HG02943 (cell line): ENCODE data around the gene KDM5B.
"Not testable (repeated sequence)": the region's sequence is repeated elsewhere in the genome, so short reads cannot be mapped to it uniquely, and the experiment has no call there.

ENCODE experiments used
- ATAC-seq: cut with Tn5 transposase; IDR thresholded peaks from one replicate; pipeline ENCODE4 v1.9.1; 2021; ENCODE audit warnings: mild to moderate bottlenecking, low read depth, moderate library complexity; ENCODE audit not compliant: unreplicated experiment

The KDM5B gene

GRCh38 chr1:202807926-202808757 lies at the start of gene KDM5B:
Gene KDM5B, minus strand, starts transcription at chr1:202808421. Its CDS starts 116 bp downstream, at chr1:202808305.
- no peak for ATAC-seq

GRCh38 chr1:202857136-202857610 lies 49.0 kb upstream of the KDM5B start:
- ATAC-seq = no peak

- ATAC-seq = no peak
Measured at GRCh38 chr1:202856014-202856413, 47.8 kb upstream of the KDM5B start.

DNA sequence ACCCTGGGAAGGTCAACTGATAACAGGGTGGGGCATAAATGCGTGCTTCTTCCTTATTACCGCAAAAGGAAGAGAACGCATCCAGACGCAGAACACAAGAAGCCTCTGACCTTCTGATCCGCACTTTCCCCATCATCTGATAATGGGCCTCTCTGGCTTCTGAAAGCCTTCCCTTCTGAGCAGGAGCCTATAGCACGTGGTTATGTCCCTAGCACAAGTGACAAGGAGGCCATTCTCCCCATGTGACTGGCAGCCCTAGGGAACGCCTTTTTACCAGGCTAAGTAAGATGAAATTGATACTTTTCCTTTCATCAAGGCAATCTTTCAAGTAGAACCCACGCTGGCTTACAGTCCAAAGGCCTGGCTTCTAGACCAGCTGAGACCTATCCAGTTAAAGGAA lies 46.6 kb upstream of the KDM5B start:
- no peak for ATAC-seq

GRCh38 chr1:202852163-202852904 lies 44.1 kb upstream of the KDM5B start:
- no peak for ATAC-seq

DNA sequence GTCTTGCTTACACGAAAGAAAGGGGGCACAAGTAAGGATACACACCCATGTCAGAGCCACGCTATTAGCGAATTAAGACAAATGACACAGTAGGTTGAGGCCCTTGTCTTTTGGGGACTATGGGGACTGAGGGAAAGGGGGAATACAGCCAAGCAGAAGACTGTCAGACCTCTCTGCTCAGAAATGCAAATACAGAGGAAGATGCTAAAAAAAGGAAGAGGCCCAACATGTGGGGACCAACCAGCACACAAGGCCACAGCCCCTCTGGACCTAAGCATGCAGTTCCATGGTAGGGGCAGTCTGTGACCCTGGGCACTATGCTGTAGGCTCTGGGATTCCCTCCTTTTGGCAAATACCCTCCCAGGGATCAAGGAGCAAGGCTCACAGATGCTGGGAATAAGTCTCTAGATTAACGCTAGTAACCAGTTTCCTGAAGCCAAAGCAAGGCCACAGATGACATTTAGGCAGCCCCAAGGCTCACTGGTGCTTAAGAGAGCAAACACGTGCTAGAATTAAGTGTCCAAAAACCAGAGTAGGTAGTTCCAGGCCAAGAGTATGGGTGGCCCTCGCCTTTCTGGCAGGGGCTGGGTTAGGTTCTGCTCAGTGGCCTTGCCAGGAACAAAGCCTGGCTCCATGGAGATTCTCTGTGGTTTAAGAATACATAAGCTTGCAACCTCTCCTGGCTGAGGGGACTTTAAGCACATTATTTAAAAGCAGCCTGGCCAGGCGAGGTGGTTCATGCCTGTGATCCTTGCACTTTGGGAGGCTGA lies 42.6 kb upstream of the KDM5B start:
- ATAC-seq = no peak

GRCh38 chr1:202848191-202848542 lies 39.9 kb upstream of the KDM5B start:
- no peak for ATAC-seq

- no peak for ATAC-seq
Measured at GRCh38 chr1:202844935-202845334, 36.7 kb upstream of the KDM5B start.

DNA sequence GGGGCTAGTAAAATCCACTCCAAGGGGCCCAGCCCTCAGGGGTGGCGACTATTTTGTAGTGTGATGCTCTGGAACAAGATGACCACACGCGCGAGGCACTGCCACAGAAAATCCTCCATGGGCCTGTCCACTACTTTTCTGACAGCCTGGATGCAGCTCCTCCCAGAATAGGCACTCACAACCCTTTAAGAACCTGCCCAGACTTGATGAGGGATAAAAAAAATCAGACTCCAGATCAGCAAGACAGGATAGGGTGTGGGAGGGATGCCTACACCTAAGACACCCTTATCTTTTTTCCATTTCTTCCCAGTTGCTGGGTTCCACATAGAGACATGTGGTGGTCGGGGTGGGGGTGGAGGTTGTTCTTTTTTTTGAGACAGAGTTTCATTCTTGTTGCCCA lies 36.0 kb upstream of the KDM5B start:
- ATAC-seq = no peak

DNA sequence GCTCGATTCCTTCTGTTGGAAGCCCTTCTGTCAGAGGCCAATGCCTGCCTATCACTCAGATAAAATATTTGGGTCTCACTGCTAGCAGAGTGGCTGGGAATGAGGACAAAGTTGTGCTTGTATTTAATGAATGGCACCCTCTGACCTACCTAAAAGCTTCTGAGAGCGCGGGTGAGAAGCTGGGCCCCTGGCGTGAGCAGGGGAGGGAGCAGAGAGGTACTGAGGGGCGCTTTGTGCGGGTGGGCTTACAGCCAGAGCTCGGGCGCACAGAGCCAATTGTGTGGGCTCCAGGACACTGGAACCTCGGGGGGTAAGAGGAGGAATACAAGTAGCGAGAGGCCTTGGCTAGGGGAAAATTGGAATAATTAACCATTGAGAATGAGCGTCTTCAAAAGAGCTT lies 34.9 kb upstream of the KDM5B start:
- ATAC-seq = no peak

DNA sequence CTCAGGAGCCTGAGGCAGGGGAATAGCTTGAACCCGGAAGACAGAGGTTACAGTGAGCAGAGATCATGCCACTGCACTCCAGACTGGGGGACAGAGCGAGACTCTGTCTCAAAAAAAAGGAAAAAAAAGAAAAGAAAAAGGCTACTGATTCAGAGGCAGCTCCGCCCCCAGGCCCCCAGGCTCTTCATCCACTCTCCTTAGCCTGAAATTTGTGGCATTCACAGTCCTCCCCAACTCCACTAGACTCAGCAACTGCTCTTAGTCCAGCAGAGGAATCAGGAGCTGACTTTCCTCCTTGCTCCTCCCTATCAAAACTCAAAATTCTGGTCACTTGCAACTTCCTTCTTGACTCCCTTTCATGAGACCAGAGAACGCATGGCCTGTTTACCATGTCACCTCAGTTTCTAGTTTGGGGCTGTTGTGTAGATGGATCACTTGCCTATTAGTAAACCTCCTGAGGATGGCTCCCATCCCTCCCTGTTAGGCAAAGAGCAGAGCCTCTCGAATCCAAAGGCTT lies 29.6 kb upstream of the KDM5B start:
- no peak for ATAC-seq

GRCh38 chr1:202836623-202837403 lies 28.6 kb upstream of the KDM5B start:
- no peak for ATAC-seq

- ATAC-seq = no peak
Measured at GRCh38 chr1:202835548-202836072, 27.4 kb upstream of the KDM5B start.

DNA sequence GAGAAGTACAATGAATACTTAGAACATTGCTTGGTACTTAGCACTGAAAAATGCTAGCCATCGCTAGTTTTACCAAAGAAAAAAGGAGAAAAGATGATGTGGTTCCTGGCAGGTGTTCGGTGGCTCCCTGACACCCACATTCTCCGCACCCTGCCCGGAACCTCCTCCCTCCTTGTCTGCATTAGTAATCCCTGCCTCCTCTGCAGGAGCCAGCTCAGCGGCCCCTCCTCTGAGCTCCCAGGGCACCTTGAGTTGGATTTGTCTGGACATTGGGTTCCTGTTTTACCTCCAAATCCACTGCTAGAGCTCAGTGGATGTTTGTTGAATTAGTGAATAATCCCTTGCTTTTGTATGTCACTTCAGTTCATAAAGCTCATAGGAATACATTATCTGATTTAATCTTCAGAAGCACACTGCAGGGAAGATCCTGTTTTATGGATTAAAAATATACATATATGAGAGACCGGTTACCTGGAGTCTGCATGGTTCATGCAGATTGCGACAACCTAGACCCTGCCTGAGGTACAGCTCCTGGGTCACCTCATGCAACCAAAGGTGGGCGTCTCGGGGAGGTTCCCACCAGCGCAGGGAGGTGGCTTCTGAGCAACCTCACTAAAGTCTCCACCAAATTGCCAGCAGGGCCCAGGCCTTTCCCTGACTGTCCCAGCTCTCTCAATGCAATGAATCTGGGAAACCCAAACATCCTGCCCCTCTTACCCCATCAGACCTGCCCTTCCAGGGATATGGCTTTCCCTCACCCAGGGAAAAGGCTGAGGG lies 26.7 kb upstream of the KDM5B start:
- ATAC-seq = no peak

GRCh38 chr1:202831906-202832305 lies 23.7 kb upstream of the KDM5B start:
- no peak for ATAC-seq

DNA sequence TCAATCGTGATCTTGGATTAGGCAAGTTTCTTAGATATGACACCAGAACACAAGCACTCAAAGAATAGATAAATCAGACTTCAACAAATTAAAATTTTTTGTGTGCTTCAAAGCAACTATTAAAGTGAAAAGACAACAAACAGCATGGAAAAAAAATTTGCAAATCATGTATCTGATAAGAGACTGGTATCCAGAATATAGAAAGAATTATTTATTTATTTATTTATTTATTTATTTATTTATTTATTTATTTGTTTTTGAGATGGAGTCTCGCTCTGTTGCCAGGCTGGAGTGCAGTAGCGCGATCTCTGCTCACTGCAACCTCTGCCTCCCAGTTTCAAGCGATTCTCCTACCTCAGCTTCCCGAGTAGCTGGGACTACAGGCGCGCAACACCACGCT lies 21.0 kb upstream of the KDM5B start:
- ATAC-seq = not testable (repeated sequence)

GRCh38 chr1:202825748-202826147 lies 17.5 kb upstream of the KDM5B start:
- no peak for ATAC-seq

DNA sequence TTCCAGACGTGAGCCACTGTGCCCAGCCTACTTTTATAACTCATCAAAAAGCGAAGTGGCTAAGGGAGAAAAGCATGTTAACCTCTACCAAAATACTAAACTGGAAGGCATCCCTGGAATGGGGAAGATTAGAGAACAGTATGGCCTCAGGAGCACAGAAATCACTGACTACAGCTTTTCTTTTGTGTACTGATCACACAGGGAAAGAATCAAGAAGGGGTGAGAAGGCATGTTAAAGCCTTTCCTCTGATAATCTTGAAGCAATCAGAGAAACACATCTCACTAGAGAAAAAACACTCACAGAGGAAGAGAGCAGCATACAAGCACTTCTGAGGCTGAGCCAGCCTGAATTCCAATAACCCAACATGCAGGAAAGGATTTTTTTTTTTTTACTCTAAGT lies 13.2 kb upstream of the KDM5B start:
- no peak for ATAC-seq

DNA sequence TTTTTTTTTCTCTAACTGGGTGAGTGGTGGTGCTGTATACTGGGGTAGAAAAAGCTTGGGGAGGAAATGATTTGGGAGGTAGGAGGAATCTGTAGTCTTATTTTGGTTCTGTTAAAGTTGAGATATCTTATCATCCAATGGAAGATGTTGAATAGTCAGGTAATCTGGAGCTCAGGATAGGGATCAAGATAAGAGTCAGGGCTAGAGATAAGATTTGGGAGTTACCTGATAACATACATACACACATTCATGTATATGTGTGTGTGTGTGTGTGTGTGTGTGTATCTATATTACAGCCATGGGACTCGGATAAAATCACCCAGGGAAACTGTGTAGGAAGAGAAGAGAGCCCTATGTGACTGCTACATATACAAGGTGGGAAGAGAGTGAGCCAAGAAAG lies 10.6 kb upstream of the KDM5B start:
- no peak for ATAC-seq
